Measurements from ENCODE around the gene SLC7A11.

GRCh38 chr4:138205531-138206233, 36.5 kb downstream of the SLC7A11 start:
- TF ChIP-seq CTCF (IDR thresholded peaks at IDR 0.05): no peak
- no peak for TF ChIP-seq POLR2A (IDR thresholded peaks at IDR 0.05)
- TF ChIP-seq POLR2AphosphoS5 (IDR thresholded peaks at IDR 0.05): no peak
